Type B pancreatic cell (in vitro differentiated cells): Measurements from ENCODE around the gene BICD2. TPM values are rescaled to one million over a fixed set of nuclear protein-coding genes. Genes with fewer than 3 reads are reported as not detected.

Source experiments
- DNase-seq: peaks from one replicate; pipeline ENCODE4 v3.0.0; 2021; ENCODE audit warnings: mixed read lengths; ENCODE audit not compliant: unreplicated experiment; ENCODE audit errors: extremely low spot score
- H3K27ac Mint-ChIP-seq: 2 replicates; pipeline ENCODE4 v1.8.0; 2021; ENCODE audit warnings: mild to moderate bottlenecking, mixed read lengths
- H3K27me3 Mint-ChIP-seq: 2 replicates; pipeline ENCODE4 v1.8.0; 2021; ENCODE audit warnings: mixed read lengths
- H3K36me3 Mint-ChIP-seq: 2 replicates; pipeline ENCODE4 v1.8.0; 2021; ENCODE audit warnings: mixed read lengths
- H3K4me1 Mint-ChIP-seq: one replicate; pipeline ENCODE4 v1.8.0; 2021; ENCODE audit warnings: mixed read lengths; ENCODE audit not compliant: unreplicated experiment
- H3K4me3 Mint-ChIP-seq: 2 replicates; pipeline ENCODE4 v1.8.0; 2021; ENCODE audit warnings: mild to moderate bottlenecking, mixed read lengths
- H3K9me3 Mint-ChIP-seq: 2 replicates; pipeline ENCODE4 v1.8.0; 2021; ENCODE audit warnings: mixed read lengths
- CTCF ChIP-seq: fragments of 200-600 bp; sonication (generic); conservative IDR thresholded peaks from 2 replicates; pipeline ENCODE4 v1.5.0; 2021; ENCODE audit warnings: antibody characterized with exemption, mild to moderate bottlenecking
- total RNA-seq: library from RNA; stranded (reverse); gene quantifications from 2 replicates; pipeline ENCODE4 v1.2.1, GENCODE V29; 2021; ENCODE audit warnings: low replicate concordance

Gene BICD2
- total RNA-seq, 1 donor from 2014 or later, result 28.6 TPM

DNA sequence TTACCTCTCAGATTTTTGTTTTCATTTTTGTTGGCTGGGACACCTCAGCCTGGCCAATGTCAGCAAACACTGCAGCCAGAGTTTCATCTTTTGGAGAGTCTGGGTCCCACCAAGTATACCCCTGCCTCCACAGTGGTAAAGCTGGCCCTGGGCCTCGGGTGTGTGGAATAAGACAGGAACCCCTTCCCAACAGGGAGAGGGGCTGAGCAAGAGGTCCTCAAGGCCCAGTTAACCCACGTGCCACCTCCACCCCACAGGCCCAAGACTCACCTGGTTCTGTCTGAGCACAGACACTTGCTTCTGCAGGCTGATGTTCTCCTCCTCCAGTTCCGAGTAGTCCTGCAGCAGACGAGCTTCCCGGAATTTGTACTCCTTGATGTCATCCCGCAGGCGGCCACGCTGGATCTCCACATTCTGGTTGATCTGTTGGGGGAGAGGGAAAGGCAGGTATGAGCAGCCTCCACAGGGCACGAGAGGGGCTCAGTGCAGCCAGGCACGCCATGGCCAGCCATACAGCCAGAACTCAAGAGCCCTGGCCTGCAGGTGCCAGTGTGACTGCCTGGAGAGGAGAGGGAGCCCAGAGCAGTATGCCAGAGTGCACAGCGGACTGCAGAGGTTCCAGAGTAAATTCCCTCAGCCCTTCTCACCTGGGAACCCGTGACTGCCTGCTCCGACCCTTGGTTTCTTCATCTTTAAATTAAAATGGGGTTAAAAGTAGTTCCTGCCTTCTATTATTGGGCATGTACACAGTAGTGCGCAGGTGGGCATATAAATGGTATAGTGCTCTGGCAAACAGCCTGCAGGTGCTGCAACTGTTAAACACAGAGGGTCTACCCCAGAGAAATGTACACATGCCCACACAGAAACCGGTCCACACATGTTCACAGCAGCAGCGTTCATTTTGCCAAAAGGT is 42.0 kb downstream of the BICD2 start:
- Mint-ChIP-seq H3K4me1 (peaks cover 17% of the 10 kb centered on the region), H3K36me3 (peaks cover 20% of the 10 kb centered on the region), H3K27me3 (no peaks in the 10 kb centered on the region), H3K4me3 (peak overlapping the region; percentile 71), H3K9me3 (no peaks in the 10 kb centered on the region), H3K27ac (peak overlapping the region; percentile 85)
- TF ChIP-seq CTCF, result no peak
- peak; percentile 53 for DNase-seq

GRCh38 chr9:92721548-92721947 is 43.1 kb downstream of the BICD2 start:
- Mint-ChIP-seq H3K4me3 (no peak overlapping the region), H3K27me3 (no peaks in the 10 kb centered on the region), H3K36me3 (peaks cover 18% of the 10 kb centered on the region), H3K4me1 (peaks cover 15% of the 10 kb centered on the region), H3K9me3 (no peaks in the 10 kb centered on the region), H3K27ac (no peak overlapping the region)
- peak; percentile 44 for DNase-seq
- TF ChIP-seq CTCF, result no peak

- Mint-ChIP-seq H3K27me3 (no peaks in the 10 kb centered on the region), H3K4me3 (no peak overlapping the region), H3K4me1 (peaks cover 15% of the 10 kb centered on the region), H3K27ac (no peak overlapping the region), H3K9me3 (no peaks in the 10 kb centered on the region), H3K36me3 (peaks cover 15% of the 10 kb centered on the region)
- no peak for DNase-seq
- TF ChIP-seq CTCF, result no peak
Measured at GRCh38 chr9:92720807-92721535, 43.7 kb downstream of the BICD2 start.

- H3K4me3 Mint-ChIP-seq, result no peak overlapping the region
- no peak for TF ChIP-seq CTCF
- DNase-seq, result no peak
- no peaks in the 10 kb centered on the region for H3K27me3 Mint-ChIP-seq
- peaks cover 15% of the 10 kb centered on the region for H3K4me1 Mint-ChIP-seq
- H3K27ac Mint-ChIP-seq, result no peak overlapping the region
- no peaks in the 10 kb centered on the region for H3K9me3 Mint-ChIP-seq
- peaks cover 12% of the 10 kb centered on the region for H3K36me3 Mint-ChIP-seq
Measured at GRCh38 chr9:92720209-92720765, 44.3 kb downstream of the BICD2 start.

- peaks cover 12% of the 10 kb centered on the region for H3K36me3 Mint-ChIP-seq
- no peak for TF ChIP-seq CTCF
- peak; percentile 65 for DNase-seq
- no peak overlapping the region for H3K4me3 Mint-ChIP-seq
- no peaks in the 10 kb centered on the region for H3K27me3 Mint-ChIP-seq
- H3K9me3 Mint-ChIP-seq, result no peaks in the 10 kb centered on the region
- no peak overlapping the region for H3K27ac Mint-ChIP-seq
- peaks cover 11% of the 10 kb centered on the region for H3K4me1 Mint-ChIP-seq
Measured at GRCh38 chr9:92719028-92719647, 45.5 kb downstream of the BICD2 start.
